ENCODE results near the gene ABCA6.
"Not testable (repeated sequence)": the region's sequence is repeated elsewhere in the genome, so short reads cannot be mapped to it uniquely, and the experiment has no call there.

The ABCA6 gene

GRCh38 chr17:69141431-69142174 is at the start of gene ABCA6:
Gene ABCA6, minus strand, starts transcription at chr17:69141895. Its CDS starts 1,192 bp downstream, at chr17:69140703.
- no peak for FAIRE-seq

- FAIRE-seq: no peak
Observed at GRCh38 chr17:69188796-69189195, 47.1 kb upstream of the ABCA6 start.

GRCh38 chr17:69188064-69188463 is 46.4 kb upstream of the ABCA6 start:
- FAIRE-seq: no peak

GRCh38 chr17:69187294-69187693 is 45.6 kb upstream of the ABCA6 start:
- FAIRE-seq: no peak

GRCh38 chr17:69179227-69179952 is 37.7 kb upstream of the ABCA6 start:
- FAIRE-seq: no peak

GRCh38 chr17:69176457-69176795 is 34.7 kb upstream of the ABCA6 start:
- FAIRE-seq: no peak

GRCh38 chr17:69175625-69176456 is 34.1 kb upstream of the ABCA6 start:
- FAIRE-seq: no peak

- no peak for FAIRE-seq
Observed at GRCh38 chr17:69175262-69175624, 33.5 kb upstream of the ABCA6 start.

- FAIRE-seq: no peak
Observed at GRCh38 chr17:69173118-69173517, 31.4 kb upstream of the ABCA6 start.

GRCh38 chr17:69170377-69170776 is 28.7 kb upstream of the ABCA6 start:
- FAIRE-seq: no peak

GRCh38 chr17:69168642-69169041 is 26.9 kb upstream of the ABCA6 start:
- FAIRE-seq: not testable (repeated sequence)

GRCh38 chr17:69166957-69167356 is 25.3 kb upstream of the ABCA6 start:
- FAIRE-seq: no peak

- no peak for FAIRE-seq
Observed at GRCh38 chr17:69164206-69164605, 22.5 kb upstream of the ABCA6 start.

- no peak for FAIRE-seq
Observed at GRCh38 chr17:69159418-69159817, 17.7 kb upstream of the ABCA6 start.

- no peak for FAIRE-seq
Observed at GRCh38 chr17:69154267-69154666, 12.6 kb upstream of the ABCA6 start.

GRCh38 chr17:69150333-69150732 is 8.6 kb upstream of the ABCA6 start:
- no peak for FAIRE-seq

- no peak for FAIRE-seq
Observed at GRCh38 chr17:69147460-69147859, 5.8 kb upstream of the ABCA6 start.

- FAIRE-seq: no peak
Observed at GRCh38 chr17:69144331-69145255, 2.9 kb upstream of the ABCA6 start.

GRCh38 chr17:69143683-69144231 is 2.1 kb upstream of the ABCA6 start:
- FAIRE-seq: no peak

- FAIRE-seq: no peak
Observed at GRCh38 chr17:69143151-69143550, 1.5 kb upstream of the ABCA6 start.

GRCh38 chr17:69142175-69142802 is 594 bp upstream of the ABCA6 start:
- no peak for FAIRE-seq

GRCh38 chr17:69134112-69134511 is 7.6 kb downstream of the ABCA6 start:
- no peak for FAIRE-seq
